Type B pancreatic cell (in vitro differentiated cells): ENCODE data around the gene MX1. TPM values are rescaled to one million over a fixed set of nuclear protein-coding genes. Genes with fewer than 3 reads are reported as not detected.

Experiments used
- DNase-seq: peaks from one replicate; pipeline ENCODE4 v3.0.0; 2021; ENCODE audit warnings: mixed read lengths; ENCODE audit not compliant: unreplicated experiment; ENCODE audit errors: extremely low spot score
- H3K27ac Mint-ChIP-seq: 2 replicates; pipeline ENCODE4 v1.8.0; 2021; ENCODE audit warnings: mild to moderate bottlenecking, mixed read lengths
- H3K27me3 Mint-ChIP-seq: 2 replicates; pipeline ENCODE4 v1.8.0; 2021; ENCODE audit warnings: mixed read lengths
- H3K36me3 Mint-ChIP-seq: 2 replicates; pipeline ENCODE4 v1.8.0; 2021; ENCODE audit warnings: mixed read lengths
- H3K4me1 Mint-ChIP-seq: one replicate; pipeline ENCODE4 v1.8.0; 2021; ENCODE audit warnings: mixed read lengths; ENCODE audit not compliant: unreplicated experiment
- H3K4me3 Mint-ChIP-seq: 2 replicates; pipeline ENCODE4 v1.8.0; 2021; ENCODE audit warnings: mild to moderate bottlenecking, mixed read lengths
- H3K9me3 Mint-ChIP-seq: 2 replicates; pipeline ENCODE4 v1.8.0; 2021; ENCODE audit warnings: mixed read lengths
- total RNA-seq: library from RNA; stranded (reverse); gene quantifications from 2 replicates; pipeline ENCODE4 v1.2.1, GENCODE V29; 2021; ENCODE audit warnings: low replicate concordance
- TF ChIP-seq, protein P1 (sequence below): fragments of 200-600 bp; sonication (generic); conservative IDR thresholded peaks from 2 replicates; pipeline ENCODE4 v1.5.0; 2021; ENCODE audit warnings: antibody characterized with exemption, mild to moderate bottlenecking

MX1 gene
- total RNA-seq, 1 donor from 2014 or later = 9.8 TPM

DNA sequence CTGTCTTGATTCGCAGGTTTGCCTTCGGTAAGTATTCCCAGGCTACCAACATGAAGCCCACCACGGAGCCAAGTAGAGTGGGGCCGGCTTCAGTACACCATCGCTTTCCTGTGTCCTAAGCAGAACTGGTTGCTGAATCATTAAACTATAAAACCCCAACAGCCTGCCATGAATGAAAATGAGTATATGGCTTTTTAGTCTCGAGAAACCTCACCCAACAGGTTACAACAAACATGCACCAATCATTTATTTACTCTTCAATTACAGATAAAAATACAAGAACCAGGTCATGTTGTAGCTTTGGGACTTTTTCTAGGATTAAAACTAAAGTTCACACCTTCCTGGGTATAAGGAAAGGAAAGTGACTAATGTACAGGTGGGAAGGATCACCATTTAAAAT lies 74.3 kb downstream of the MX1 start:
- TF ChIP-seq, protein P1, sequence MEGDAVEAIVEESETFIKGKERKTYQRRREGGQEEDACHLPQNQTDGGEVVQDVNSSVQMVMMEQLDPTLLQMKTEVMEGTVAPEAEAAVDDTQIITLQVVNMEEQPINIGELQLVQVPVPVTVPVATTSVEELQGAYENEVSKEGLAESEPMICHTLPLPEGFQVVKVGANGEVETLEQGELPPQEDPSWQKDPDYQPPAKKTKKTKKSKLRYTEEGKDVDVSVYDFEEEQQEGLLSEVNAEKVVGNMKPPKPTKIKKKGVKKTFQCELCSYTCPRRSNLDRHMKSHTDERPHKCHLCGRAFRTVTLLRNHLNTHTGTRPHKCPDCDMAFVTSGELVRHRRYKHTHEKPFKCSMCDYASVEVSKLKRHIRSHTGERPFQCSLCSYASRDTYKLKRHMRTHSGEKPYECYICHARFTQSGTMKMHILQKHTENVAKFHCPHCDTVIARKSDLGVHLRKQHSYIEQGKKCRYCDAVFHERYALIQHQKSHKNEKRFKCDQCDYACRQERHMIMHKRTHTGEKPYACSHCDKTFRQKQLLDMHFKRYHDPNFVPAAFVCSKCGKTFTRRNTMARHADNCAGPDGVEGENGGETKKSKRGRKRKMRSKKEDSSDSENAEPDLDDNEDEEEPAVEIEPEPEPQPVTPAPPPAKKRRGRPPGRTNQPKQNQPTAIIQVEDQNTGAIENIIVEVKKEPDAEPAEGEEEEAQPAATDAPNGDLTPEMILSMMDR = no peak
- Mint-ChIP-seq H3K36me3 (no peaks in the 10 kb centered on the region), H3K9me3 (no peaks in the 10 kb centered on the region), H3K27ac (peak overlapping the region; percentile 86), H3K27me3 (peaks cover 29% of the 10 kb centered on the region), H3K4me1 (peaks cover 29% of the 10 kb centered on the region), H3K4me3 (peak overlapping the region; percentile 73)
- no peak for DNase-seq

DNA sequence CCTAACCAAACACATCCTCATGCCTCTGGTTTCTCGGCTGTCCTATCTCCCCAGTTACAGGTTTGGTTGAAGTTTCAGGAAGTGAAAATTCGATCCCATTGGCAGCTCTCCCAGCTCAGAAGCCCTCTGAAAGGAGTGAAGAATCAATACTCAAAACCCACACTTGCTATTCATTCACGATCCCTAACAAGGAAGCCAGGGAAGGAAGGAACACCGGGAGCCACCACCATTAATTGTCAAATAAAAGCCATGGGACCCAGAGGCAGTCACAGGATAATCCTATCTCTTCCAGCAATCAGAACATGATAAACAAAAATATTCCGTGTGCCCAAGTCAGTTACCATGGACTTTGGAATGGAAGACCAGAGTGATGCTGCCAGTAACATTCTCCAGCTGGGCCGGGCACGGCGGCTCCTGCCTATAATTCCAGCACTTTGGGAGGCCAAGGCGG lies 74.9 kb downstream of the MX1 start:
- peak overlapping the region; percentile 86 for H3K27ac Mint-ChIP-seq
- H3K4me3 Mint-ChIP-seq = peak overlapping the region; percentile 73
- TF ChIP-seq, protein P1 = no peak
- H3K36me3 Mint-ChIP-seq = no peaks in the 10 kb centered on the region
- DNase-seq = no peak
- H3K27me3 Mint-ChIP-seq = peaks cover 35% of the 10 kb centered on the region
- H3K4me1 Mint-ChIP-seq = peaks cover 29% of the 10 kb centered on the region
- H3K9me3 Mint-ChIP-seq = no peaks in the 10 kb centered on the region

GRCh38 chr21:41501919-41502318 lies 75.9 kb downstream of the MX1 start:
- Mint-ChIP-seq H3K27me3 (peaks cover 45% of the 10 kb centered on the region), H3K27ac (peak overlapping the region; percentile 86), H3K4me1 (peaks cover 34% of the 10 kb centered on the region), H3K9me3 (no peaks in the 10 kb centered on the region), H3K36me3 (no peaks in the 10 kb centered on the region), H3K4me3 (peak overlapping the region; percentile 61)
- no peak for DNase-seq
- TF ChIP-seq, protein P1 = no peak

DNA sequence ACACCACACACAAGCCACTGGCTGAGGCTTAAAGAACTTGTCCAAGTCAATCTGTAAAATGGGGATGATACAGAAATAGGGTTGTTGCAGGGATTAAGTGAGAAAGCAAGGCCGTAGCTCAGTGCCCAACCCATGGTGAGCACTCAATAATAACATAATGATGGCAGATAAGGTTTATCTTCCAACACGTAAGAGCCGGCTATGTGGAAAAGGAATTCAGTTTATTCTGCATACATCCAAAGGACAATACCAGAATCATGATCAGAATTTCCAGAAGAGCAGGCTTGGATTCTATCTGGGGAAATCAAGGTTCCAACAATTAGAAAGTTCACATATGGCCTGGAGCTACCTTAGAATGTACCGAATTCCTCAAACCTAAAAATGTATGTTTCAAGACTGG lies 77.3 kb downstream of the MX1 start:
- H3K27ac Mint-ChIP-seq = no peak overlapping the region
- H3K9me3 Mint-ChIP-seq = no peaks in the 10 kb centered on the region
- peaks cover 46% of the 10 kb centered on the region for H3K27me3 Mint-ChIP-seq
- H3K4me1 Mint-ChIP-seq = peaks cover 25% of the 10 kb centered on the region
- no peak for DNase-seq
- no peaks in the 10 kb centered on the region for H3K36me3 Mint-ChIP-seq
- H3K4me3 Mint-ChIP-seq = peak overlapping the region; percentile 69
- TF ChIP-seq, protein P1 = no peak

DNA sequence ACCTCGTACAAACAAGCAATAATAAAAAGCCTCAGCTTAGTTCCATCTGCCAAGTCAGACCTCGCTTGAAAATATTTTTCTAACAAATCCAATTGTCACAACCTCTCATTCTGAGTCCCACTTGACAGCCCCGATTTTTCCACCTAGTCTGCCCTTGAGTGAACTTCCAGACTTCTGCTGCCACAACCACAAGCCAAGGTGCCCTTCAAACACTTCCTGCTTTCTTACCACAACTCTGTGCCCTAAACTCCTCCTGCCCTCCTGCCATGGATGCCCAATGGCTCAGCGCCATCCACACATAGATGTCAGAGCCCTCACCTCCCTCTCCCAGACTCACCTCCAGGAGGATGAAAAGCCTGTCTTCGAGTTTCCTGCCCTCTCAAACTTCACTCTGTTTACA lies 78.0 kb downstream of the MX1 start:
- no peaks in the 10 kb centered on the region for H3K36me3 Mint-ChIP-seq
- TF ChIP-seq, protein P1 = no peak
- H3K27ac Mint-ChIP-seq = peak overlapping the region; percentile 73
- peaks cover 52% of the 10 kb centered on the region for H3K27me3 Mint-ChIP-seq
- no peaks in the 10 kb centered on the region for H3K9me3 Mint-ChIP-seq
- DNase-seq = no peak
- peaks cover 19% of the 10 kb centered on the region for H3K4me1 Mint-ChIP-seq
- H3K4me3 Mint-ChIP-seq = peak overlapping the region; percentile 69
